Umbilical cord (tissue), 2 donors: ENCODE results near the gene EHD3. TPM values are rescaled to one million over a fixed set of nuclear protein-coding genes. Genes with fewer than 3 reads are reported as not detected.

Experiments
- DNase-seq: peaks from one replicate; pipeline ENCODE4 v3.0.0-alpha.2; 2015; ENCODE audit warnings: low spot score
- total RNA-seq: library from RNA; depleted of rRNA; stranded (reverse); fragments of >200 nt; gene quantifications from one replicate; pipeline ENCODE4 v1.2.3, GENCODE V29; 2014; ENCODE audit warnings: low replicate concordance; ENCODE audit not compliant: insufficient read depth

EHD3 gene
- total RNA-seq, 1 donor from 2014 or later: 18.1 TPM

- DNase-seq: no peak
Measured at GRCh38 chr2:31284107-31284506, 50.2 kb downstream of the EHD3 start.

- DNase-seq: no peak
Measured at GRCh38 chr2:31286230-31286629, 52.3 kb downstream of the EHD3 start.

DNA sequence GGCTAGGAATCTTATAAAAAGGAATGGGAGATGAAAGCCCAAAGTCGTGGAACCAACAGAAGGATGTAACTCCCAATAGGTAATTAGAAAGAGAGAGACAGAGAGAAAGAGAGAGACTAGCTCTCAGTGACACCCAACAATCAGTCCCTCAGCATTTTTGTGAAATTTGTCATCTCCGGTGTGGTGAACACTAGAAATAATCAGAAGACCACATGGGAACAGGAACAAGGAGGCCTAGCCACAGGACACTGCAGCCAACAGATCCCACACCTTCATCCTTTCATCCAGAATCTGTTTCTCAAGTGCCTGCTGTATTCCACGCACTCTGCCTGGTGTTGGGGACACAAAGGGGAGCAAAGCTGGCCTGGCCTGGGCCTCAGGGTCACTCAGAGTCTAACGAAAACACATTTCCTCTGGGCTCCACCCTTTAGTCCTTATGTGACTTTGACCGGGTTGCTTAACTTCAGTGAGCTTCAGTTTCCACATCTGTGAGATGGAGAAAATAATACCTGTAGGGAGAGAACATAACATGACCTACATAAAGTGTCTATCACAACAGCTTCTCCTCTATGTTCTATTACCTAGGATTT is 53.1 kb downstream of the EHD3 start:
- DNase-seq: no peak

- DNase-seq: no peak
Measured at GRCh38 chr2:31287654-31288053, 53.7 kb downstream of the EHD3 start.

DNA sequence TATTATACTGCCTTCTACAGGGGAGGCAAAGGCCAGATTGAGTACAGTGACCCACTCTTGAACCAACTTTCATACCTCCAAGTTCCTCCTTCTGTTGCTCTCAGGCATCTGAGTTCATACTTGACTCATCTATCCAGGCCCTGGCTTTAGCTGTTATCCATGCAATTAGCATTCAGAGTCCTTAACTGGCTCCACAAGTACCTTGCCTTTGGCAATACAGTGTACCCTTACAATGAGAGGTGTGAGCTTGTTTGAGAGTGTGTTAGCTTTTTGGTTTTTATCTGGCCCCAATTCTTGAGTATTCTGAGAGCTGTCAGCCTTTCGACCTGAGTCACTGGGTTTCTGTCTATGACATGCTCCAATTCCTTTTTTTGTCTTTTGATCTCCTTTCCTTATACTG is 60.2 kb downstream of the EHD3 start:
- no peak for DNase-seq

DNA sequence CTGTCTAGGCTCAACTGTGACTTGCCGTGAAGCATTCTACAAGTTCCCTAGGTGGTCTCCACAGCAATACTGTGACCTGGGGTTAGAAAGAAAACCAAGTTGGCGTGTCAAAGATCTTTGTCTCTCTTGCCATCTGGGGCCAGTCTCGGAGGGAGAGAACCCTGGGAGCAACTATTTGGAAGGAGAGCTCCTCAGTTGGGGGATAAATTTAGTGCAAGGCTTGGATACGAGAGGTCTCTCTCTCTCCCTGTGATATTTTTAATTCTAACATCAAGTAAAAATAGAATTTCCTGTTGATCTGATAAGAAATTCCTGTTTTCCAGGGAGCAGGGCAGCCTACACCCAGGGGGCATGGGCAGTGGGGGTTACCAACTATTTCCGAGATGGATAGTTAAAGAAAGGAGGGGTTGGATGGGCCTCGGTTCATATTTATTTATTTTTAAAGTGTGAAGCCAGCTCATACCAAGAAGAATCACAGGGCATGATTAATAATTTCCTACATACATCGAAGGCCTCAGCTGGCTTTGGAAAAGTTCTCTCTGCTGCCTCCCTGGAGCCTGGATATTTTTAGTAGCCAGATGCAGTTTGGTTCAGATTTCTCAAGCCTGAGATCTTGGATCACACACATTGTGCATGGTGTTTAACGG is 62.8 kb downstream of the EHD3 start:
- DNase-seq: no peak

- no peak for DNase-seq
Measured at GRCh38 chr2:31297751-31298150, 63.8 kb downstream of the EHD3 start.

DNA sequence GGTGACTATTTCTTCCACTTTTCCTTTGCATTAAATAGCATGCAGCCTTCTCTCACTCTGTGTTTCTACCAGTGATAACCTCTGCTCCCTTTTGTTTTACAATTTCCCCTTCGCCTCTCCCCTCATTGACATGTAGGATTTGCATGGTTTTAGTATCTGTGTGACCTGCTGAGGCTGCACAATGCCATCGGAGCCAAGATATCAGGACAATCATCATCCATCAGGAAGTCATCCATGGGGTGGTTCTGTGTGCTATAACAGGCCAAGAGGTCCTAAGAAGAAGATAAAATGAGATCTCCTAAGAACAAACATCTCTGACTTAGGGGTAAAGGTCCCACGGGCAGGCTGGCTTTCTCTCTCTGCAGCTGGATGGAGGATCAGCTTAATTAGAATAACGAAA is 65.6 kb downstream of the EHD3 start:
- DNase-seq: no peak

GRCh38 chr2:31300309-31300708 is 66.4 kb downstream of the EHD3 start:
- no peak for DNase-seq

DNA sequence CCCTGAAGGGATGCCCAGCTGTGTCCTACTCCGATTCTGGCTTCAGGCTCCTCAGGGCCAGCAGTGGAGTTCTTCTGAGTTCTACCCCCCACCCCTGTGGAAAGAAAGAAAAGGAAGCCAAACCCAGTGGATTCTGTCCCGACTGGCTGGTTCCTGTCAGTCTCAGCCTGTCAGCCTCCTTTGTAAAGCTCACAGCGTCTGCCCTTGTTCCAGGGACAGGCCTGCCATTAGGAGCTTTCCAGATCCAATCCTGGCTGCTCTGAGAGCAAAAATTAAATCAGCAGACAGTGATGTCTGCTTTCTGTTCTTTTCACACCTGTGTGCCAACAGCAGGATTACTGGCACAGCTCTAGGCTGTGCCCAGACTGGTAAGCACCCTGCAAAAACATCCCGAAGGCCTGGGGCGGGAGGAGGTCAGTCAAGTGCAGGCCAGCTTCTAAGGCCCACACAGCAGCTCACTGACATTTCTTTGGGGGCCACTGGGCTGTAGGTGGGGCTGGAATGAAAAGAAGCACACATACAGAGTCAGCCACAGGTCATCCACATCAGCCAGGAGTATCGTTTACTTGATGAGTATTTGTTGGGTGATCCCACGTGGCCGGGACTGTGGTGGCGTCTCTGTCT is 69.1 kb downstream of the EHD3 start:
- peak; percentile 60 for DNase-seq

GRCh38 chr2:31304816-31305215 is 70.9 kb downstream of the EHD3 start:
- DNase-seq: no peak

GRCh38 chr2:31312898-31313297 is 78.9 kb downstream of the EHD3 start:
- no peak for DNase-seq

DNA sequence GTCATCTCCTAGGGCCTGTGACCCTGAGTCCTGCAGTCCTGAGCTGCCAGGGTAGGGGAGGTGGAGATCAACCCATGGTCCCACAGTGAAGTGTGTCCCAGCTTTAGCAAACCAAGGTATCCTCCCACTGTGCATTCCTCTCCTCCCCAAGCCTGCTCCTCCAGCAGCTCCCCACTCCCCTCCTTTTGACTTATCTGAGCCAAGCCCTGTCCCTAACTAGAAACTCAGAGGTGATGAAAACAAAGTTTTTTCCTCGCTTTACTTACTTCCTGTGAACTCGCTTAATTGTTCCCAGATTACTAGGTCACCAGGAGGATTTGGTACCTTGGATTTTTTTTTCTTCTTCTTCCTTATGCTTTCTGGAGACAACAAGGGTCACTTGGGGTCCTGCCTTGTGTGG is 80.8 kb downstream of the EHD3 start:
- DNase-seq: no peak

DNA sequence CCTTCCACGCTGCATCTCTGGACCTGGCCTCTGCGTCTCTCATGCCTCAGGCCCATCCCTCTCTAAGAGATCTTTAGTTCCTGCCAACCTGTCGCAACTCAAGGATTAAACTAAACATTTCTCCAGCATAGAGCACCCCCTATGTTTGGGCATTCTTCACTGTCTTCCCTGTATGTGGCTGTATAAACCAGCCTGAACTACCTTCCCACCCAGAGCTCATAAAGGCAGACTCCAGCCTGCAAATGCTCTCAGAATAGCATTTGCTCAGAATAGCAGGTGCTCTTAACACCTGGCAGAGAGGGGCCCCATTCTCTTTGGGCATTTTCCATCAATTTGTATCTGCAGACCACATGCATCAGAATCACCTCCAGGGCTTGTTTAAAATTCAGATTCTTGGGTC is 83.4 kb downstream of the EHD3 start:
- no peak for DNase-seq

GRCh38 chr2:31318361-31319336 is 84.7 kb downstream of the EHD3 start:
- DNase-seq: peak; percentile 72

Other genes with a start within 250 kb of the EHD3 start
- gene GALNT14, start 95.7 kb upstream of the EHD3 start, total RNA-seq: 5.1 TPM
- gene CAPN14, start 16.6 kb upstream of the EHD3 start, total RNA-seq: 0.96 TPM
- gene XDH, start 180.6 kb downstream of the EHD3 start, total RNA-seq: 0.24 TPM